Measurements from ENCODE around the gene PTPRF. TPM values are rescaled to one million over a fixed set of nuclear protein-coding genes. Genes with fewer than 3 reads are reported as not detected.

PTPRF gene
- total RNA-seq, 2 donors from 2014 or later, result 0.25 to 21.9 TPM

DNA sequence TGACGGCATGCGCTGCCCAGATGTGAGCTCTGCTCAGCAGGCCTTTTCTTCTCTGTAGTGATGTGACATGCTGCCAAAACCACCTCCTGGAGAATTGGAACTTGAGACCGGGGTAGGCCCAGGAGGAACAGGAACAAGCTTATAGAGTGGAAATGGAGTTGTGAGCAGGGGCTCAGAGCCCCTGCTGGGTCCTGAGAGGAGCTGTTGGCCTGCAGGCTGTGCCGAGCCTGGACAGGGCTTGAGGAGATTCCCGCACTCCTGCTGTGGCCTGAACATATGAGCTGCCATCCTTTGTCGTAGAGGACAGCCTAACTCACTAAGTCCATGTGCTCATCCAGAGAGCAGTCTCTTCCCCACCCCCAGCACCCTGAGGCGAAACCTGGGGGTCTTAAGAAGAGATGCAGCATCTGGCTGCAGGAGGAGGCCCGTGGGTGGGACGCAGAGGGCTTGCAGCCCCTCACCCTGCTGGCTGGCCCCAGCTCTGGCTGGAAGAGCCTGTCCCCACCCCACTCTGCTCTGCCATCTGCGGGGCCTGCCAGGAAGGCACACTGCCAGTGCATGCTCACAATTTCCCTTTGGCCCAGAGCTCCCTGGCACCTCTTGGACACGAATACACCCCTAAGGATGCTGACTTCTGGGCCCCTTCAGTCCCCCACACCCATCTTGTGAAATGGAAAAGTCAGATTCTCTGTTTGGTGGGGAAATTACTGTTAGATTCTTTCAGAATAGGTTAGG, 42.5 kb downstream of the PTPRF start:
- DNase-seq (ENCODE audit: low spot score in 2 of 2) (no peak), ATAC-seq (no peak)
- Mint-ChIP-seq H3K9me3 (no peaks in the 10 kb centered on the region), H3K36me3 (no peaks in the 10 kb centered on the region), H3K27ac (no peak overlapping the region)

DNA sequence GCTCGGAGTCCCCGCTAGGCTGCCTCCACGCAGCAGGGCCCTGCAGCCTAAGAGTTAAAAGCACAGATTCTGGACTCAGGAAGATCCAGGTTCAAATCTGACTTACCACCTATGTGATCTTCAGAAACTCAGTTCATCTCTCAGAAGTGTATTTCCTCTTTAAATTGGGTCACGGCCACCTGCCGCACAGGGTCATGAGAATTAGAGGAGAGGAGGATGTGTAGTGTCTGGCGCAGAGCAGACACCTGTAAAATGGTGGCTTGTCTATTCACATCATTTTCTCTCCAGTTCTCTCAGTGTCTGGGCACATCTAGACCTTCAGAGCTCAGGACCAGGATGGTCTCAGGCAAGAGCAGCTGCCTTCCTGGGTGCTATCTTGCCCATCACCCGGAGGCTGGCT, 45.8 kb downstream of the PTPRF start:
- H3K36me3 Mint-ChIP-seq, result no peaks in the 10 kb centered on the region
- no peaks in the 10 kb centered on the region for H3K9me3 Mint-ChIP-seq
- DNase-seq (ENCODE audit: low spot score in 2 of 2) (no peak), ATAC-seq (no peak)
- H3K27ac Mint-ChIP-seq, result no peak overlapping the region

DNA sequence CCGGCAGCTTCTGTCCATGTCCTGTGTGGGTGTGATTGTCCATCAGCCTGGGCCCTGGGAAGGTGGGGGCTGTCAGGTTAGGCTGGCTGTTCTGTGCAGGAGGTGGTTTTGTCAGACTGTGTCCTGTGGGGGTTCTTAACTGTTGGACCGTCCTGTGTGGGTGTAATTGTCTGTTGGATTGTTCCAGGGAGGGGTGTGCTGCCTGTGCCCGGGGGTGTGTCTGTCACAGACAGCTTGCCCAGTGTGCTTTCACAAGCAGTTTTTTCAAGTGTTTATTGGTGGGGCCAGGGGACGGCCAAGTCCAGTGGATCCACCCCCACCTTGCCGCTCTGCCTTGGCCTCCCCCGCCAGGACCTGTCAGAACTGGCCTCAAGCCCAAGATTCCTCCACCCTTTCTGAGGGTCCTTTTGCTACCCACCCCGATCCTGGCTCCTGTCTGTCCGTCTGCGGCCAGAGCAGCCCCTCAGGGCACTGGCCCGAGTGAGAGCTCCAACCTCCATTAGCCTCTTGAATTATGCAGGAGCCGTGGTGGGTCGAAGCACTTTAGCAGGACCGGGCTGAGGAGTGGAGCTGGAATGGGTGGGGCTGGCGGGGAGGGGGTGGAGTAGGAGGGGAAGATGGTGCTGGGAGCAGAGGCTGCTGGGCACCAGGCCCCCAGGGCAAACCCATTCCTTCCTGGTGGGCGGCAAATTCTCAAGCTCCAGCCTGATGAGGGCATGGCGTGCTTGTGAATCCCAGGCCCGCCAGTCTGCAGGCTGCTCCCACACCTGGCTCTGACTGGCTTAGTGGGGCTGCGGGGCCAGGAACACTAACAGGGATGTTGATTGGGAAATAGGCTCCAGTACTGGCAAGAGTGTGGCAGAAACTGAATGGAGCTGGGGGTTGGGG, 47.2 kb downstream of the PTPRF start:
- ATAC-seq (no peak), DNase-seq (ENCODE audit: low spot score in 2 of 2) (no peak)
- Mint-ChIP-seq H3K36me3 (no peaks in the 10 kb centered on the region), H3K9me3 (no peaks in the 10 kb centered on the region), H3K27ac (peak overlapping the region; percentile 37 to 68)

DNA sequence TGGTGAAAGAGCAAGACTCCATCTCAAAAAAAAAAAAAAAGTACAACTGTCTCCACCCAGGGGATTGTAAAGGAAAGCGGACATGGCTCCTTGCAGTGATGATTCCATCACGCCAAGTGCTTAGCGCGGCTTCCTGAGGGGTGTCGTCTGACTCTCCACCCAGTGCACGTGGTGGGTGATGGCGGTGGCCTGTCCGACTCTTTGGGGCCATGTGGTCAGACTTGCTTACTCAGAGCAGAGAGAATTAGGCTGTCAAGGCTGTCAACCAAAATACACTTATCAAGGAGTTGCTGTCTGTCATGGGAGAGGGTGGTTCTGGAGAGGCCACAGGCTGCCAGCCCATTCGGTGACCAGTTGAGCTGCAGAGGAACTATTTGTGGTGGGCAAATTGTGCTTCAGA, 49.4 kb downstream of the PTPRF start:
- H3K27ac Mint-ChIP-seq, result peak overlapping the region in 1 of 2 donors; percentile 44
- no peak for DNase-seq (ENCODE audit: low spot score in 2 of 2)
- no peaks in the 10 kb centered on the region for H3K9me3 Mint-ChIP-seq
- no peak for ATAC-seq
- no peaks in the 10 kb centered on the region for H3K36me3 Mint-ChIP-seq

DNA sequence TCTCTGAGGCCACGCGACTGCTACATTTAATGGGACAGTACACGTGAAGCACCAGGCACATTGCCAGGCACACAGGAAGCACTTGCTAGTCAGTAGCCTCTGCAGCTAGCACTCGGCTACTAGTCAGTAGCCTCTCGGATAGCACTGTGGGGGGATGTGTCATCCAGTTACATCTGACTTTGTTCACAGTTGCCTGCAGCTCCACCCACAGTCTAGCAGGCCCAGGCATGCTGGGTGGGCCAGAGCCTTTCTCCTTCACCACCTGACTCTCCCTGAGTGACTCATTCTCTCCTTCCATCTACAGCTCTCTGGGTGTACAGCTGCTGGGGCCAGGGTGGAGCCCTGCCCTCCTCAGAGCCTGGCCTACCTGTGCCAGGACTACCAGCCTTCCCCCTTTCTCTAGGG, 51.5 kb downstream of the PTPRF start:
- Mint-ChIP-seq H3K27ac (peak overlapping the region; percentile 73 to 81), H3K36me3 (no peaks in the 10 kb centered on the region), H3K9me3 (no peaks in the 10 kb centered on the region)
- DNase-seq (ENCODE audit: low spot score in 2 of 2) (peak; percentile 45 to 59), ATAC-seq (peak; percentile 96 to 99)

DNA sequence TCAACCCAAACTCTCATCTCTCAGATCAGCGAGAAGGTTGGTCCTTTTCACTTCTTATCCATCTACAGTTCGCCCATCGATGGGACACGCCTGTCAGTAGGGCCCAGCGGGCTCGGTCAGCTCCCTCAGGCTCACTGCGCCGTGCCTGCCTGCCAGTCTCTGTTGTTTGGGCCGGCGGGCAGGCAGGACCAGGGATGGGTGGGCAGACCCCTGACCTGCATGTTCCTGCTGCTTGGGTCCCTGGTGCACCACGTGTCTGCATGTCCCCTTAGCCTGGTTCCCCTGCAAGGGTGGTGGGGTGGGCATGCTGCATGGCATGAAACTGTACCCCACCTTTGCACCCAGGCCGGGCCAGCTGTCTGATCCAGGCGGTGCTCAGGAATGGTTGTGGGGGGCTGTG, 52.4 kb downstream of the PTPRF start:
- ATAC-seq, result no peak
- Mint-ChIP-seq H3K9me3 (no peaks in the 10 kb centered on the region), H3K27ac (no peak overlapping the region), H3K36me3 (no peaks in the 10 kb centered on the region)
- no peak for DNase-seq (ENCODE audit: low spot score in 2 of 2)

DNA sequence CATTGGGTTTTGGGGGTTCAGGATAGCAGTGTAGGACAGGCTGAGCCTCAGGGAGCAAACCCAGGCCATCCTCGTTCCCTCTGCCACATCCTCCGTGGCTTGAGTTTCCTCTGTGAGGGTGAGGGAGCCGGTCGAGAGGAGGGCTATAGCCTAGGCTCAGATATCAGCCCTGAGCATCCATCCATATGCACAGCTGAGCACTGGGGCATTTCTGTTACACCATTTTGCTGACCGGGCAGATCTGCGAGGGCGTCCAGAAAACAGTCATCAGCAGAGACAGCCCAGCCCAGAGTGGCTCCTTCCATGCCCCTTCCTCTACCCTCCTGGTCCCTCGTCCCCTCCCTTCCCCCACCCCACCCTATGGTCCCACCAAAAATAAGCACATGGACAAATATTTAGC, 53.5 kb downstream of the PTPRF start:
- Mint-ChIP-seq H3K36me3 (no peaks in the 10 kb centered on the region), H3K27ac (no peak overlapping the region), H3K9me3 (no peaks in the 10 kb centered on the region)
- ATAC-seq (no peak), DNase-seq (ENCODE audit: low spot score in 2 of 2) (no peak)

DNA sequence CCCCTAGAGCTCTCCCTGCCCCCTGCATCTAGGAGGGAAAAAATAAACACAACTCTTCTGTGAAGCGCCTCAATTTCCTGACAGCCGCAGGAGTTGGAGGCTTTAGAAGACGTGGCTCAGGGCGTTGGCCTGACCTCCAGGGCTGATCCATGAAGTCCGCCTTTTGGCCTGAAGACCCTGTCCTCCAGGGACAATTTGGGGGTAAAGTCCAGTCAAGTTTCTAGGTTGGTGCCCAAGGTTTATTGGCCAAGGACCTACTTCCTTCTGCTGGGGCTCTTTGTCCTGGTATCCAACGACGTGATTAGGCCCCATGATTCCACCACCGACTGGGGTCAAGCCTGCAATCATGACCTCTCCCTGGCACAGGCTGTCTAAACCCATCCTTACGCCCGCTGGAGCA, 54.9 kb downstream of the PTPRF start:
- Mint-ChIP-seq H3K27ac (no peak overlapping the region), H3K36me3 (no peaks in the 10 kb centered on the region), H3K9me3 (no peaks in the 10 kb centered on the region)
- DNase-seq (ENCODE audit: low spot score in 2 of 2) (no peak), ATAC-seq (no peak)

DNA sequence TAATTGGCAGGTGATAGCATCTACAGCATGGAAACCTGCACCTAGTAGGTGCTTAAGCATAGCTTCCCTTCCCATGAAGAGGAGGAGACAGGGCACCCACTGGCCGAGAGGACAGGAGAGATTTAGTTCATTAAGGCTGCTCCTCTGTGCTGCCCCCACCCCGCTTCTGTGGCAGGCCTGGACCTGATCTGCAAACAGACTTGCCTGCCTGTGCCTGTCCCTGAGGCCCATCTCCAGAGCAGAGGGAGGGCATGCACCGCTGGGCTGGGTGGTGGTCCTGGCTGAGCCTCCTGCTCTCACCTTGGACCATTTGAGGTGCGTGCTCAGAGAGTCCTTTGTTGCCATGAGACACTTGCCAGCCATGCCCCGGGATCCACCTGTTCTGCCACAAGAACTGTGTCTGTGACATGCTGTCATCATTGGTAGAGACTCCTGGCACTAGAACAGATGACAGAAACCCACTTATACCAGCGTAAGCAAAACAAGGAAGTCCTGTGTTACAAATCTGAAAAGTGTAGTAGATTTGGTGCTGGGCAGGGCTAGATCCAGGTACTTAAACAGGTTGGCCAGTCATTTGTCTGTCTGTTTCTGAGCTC, 55.6 kb downstream of the PTPRF start:
- DNase-seq (ENCODE audit: low spot score in 2 of 2) (no peak), ATAC-seq (no peak)
- Mint-ChIP-seq H3K27ac (no peak overlapping the region), H3K36me3 (no peaks in the 10 kb centered on the region), H3K9me3 (no peaks in the 10 kb centered on the region)

DNA sequence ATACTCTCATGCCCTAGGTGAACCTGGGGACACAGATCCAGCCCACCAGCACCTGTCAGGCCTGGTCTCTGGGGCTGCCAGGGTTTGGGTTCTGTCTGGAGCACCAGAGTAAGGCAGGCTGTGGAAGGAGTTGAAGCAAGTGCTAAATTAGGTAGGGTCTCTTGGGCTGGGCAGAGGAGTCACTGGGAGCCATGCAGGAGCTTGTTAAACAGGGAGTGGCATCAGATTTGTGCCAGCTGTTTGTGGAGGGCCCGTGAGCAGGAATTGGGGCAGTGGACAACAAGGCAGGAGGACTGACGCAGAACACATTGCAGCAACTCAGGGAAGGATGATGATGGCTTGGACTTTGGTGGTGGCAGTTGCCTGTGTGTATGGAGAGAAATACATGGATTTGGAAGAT, 56.3 kb downstream of the PTPRF start:
- DNase-seq (ENCODE audit: low spot score in 2 of 2), result no peak
- H3K27ac Mint-ChIP-seq, result no peak overlapping the region
- no peak for ATAC-seq
- H3K9me3 Mint-ChIP-seq, result no peaks in the 10 kb centered on the region
- no peaks in the 10 kb centered on the region for H3K36me3 Mint-ChIP-seq

DNA sequence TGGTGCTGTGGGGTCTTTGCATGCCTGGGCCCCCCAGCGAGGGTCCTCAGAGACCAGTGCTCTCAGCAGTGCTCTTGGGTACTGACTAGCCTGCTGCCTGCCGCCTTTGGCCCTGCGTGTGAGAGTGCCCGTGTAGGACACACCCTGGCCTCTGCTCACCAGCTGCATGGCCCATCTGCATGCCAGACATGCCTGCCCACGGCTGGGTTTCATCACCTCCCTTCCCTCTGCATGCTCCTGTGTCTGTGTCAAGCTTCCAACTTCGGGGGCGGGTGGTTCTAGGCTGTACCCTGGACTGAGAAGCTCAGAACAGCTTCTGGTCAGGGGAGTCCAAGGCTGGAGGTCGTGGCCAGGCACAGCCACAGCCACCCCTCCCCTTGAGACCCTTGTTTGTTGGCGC, 56.9 kb downstream of the PTPRF start:
- no peaks in the 10 kb centered on the region for H3K36me3 Mint-ChIP-seq
- H3K27ac Mint-ChIP-seq, result no peak overlapping the region
- H3K9me3 Mint-ChIP-seq, result no peaks in the 10 kb centered on the region
- DNase-seq (ENCODE audit: low spot score in 2 of 2) (no peak), ATAC-seq (no peak)

DNA sequence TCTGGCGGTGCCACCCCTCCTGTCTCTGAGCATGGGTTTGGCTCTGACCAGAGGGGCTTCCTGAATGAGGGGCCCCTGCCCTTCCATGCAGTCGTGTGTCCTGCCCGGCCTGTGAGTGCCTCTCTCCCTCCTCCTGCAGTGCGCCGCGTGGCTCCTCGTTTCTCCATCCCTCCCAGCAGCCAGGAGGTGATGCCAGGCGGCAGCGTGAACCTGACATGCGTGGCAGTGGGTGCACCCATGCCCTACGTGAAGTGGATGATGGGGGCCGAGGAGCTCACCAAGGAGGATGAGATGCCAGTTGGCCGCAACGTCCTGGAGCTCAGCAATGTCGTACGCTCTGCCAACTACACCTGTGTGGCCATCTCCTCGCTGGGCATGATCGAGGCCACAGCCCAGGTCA, 57.9 kb downstream of the PTPRF start:
- ATAC-seq (no peak), DNase-seq (ENCODE audit: low spot score in 2 of 2) (no peak)
- H3K27ac Mint-ChIP-seq, result no peak overlapping the region
- no peaks in the 10 kb centered on the region for H3K36me3 Mint-ChIP-seq
- H3K9me3 Mint-ChIP-seq, result no peaks in the 10 kb centered on the region

DNA sequence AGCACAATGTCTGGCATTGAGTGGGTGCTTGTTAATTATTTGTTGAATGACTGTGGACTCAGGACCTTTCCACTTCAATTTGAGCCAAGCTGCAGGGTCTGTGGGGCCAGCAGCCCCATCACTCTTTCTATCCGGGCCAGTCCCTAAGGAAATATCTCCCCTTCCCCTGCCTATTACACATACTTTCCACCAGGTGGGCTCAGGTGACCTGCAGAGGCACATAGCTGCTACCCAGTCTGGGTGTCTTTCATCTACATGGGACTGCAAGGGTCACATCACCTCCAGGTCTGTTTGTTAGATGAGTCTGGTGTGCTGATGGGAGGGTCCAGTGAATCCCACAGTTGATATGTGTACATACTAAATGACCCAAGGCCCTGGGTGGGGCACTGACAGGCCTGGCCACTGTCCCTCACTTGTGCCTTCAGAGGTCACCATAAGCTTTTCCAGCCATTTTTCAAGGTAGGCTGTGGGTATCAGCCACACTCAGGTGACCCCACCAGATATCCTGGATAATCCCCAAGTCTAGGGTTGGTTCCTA, 59.8 kb downstream of the PTPRF start:
- Mint-ChIP-seq H3K27ac (no peak overlapping the region), H3K9me3 (no peaks in the 10 kb centered on the region), H3K36me3 (no peaks in the 10 kb centered on the region)
- ATAC-seq (no peak), DNase-seq (ENCODE audit: low spot score in 2 of 2) (no peak)

DNA sequence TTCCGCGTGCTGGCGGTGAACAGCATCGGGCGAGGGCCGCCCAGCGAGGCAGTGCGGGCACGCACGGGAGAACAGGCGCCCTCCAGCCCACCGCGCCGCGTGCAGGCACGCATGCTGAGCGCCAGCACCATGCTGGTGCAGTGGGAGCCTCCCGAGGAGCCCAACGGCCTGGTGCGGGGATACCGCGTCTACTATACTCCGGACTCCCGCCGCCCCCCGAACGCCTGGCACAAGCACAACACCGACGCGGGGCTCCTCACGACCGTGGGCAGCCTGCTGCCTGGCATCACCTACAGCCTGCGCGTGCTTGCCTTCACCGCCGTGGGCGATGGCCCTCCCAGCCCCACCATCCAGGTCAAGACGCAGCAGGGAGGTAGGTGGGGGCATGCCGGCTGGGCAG, 60.5 kb downstream of the PTPRF start:
- no peaks in the 10 kb centered on the region for H3K9me3 Mint-ChIP-seq
- no peaks in the 10 kb centered on the region for H3K36me3 Mint-ChIP-seq
- DNase-seq (ENCODE audit: low spot score in 2 of 2) (no peak), ATAC-seq (no peak)
- H3K27ac Mint-ChIP-seq, result no peak overlapping the region

DNA sequence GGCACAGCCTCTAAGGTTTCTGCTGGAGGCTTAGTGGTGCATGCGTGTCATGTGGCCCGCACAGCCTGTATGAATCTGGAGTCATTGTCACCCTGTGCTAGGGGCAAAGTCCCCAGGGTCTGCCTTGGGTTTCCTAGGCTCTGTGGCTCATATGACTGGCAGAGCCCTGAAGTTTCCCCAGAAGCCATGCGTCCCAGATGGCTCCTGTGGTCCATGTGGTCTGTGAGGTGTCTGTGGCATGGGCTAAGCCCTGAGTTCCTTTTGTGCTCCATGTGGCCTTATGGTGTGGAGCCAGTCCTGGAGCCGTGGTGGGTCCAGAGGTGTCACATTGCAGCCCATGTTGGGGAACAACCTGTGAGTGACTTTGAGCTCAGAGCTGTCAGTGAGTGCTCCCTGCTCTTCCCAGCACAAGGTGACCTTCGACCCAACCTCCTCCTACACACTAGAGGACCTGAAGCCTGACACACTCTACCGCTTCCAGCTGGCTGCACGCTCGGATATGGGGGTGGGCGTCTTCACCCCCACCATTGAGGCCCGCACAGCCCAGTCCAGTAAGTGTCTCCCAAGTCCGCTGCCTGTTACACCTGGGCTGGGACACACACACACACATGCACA, 61.5 kb downstream of the PTPRF start:
- ATAC-seq, result no peak
- H3K9me3 Mint-ChIP-seq, result no peaks in the 10 kb centered on the region

DNA sequence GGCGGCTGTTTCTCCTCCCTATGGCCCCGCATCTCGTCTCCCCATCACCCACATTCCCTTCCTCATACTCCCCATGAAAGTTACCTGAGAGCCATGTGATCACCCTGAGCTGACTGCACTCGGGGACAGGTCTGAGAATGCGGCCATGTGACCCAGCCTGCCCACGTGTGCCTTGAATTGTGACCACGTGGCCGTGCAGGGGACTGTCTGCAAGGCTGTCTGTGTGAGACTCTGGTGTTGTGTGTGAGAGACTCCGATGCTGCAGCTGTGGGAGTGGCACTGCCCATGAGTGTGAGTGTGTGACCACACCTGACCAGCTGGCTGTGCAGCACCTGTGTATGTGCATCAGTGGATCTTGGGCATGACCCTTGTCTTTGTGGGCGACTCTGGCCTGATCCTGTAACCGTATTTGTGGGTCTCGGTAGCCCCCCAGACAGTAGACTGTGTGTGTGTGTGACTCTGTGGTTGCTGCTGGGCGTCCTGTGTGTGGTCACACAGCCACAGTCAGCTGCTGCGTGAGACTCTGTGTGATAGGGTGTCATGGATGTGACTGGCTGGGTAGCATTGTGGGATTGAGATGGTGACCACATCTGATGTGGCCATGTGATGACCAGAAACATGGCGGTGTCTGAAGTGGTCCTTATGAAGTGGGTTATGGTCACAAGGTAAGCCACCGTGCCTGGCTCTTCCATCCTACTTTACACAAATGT, 62.4 kb downstream of the PTPRF start:
- Mint-ChIP-seq H3K27ac (no peak overlapping the region), H3K36me3 (no peaks in the 10 kb centered on the region), H3K9me3 (no peaks in the 10 kb centered on the region)
- ATAC-seq (peak in 1 of 2 donors; percentile 20), DNase-seq (ENCODE audit: low spot score in 2 of 2) (no peak)

More for the DNA sequence above, 61.5 kb downstream of the PTPRF start:
- DNase-seq (ENCODE audit: low spot score in 2 of 2), result no peak
- H3K36me3 Mint-ChIP-seq, result no peaks in the 10 kb centered on the region
- no peak overlapping the region for H3K27ac Mint-ChIP-seq
